Mesothelial cell of epicardium (in vitro differentiated cells): ENCODE results near the gene CCDC171. TPM values are rescaled to one million over a fixed set of nuclear protein-coding genes. Genes with fewer than 3 reads are reported as not detected.
A peak's percentile ranks its signal among the peaks of the same experiment; 100 is the strongest.
"Not testable (repeated sequence)": the region's sequence is repeated elsewhere in the genome, so short reads cannot be mapped to it uniquely, and the experiment has no call there.

Experiments used
- DNase-seq, 2 experiments: peaks; one replicate each; pipeline ENCODE4 v3.0.0; 2021; ENCODE audit warnings: low spot score in 2 of 2; ENCODE audit not compliant: unreplicated experiment in 2 of 2
- H3K27ac Mint-ChIP-seq: 2 replicates; pipeline ENCODE4 v1.8.0; 2021; ENCODE audit warnings: mixed read lengths
- H3K27me3 Mint-ChIP-seq: 2 replicates; pipeline ENCODE4 v1.8.0; 2021; ENCODE audit warnings: low read depth, mixed read lengths
- H3K36me3 Mint-ChIP-seq: 2 replicates; pipeline ENCODE4 v1.8.0; 2021; ENCODE audit warnings: mixed read lengths
- H3K4me1 Mint-ChIP-seq: 2 replicates; pipeline ENCODE4 v1.8.0; 2021; ENCODE audit warnings: mixed read lengths
- H3K4me3 Mint-ChIP-seq: 2 replicates; pipeline ENCODE4 v1.8.0; 2021; ENCODE audit warnings: mild to moderate bottlenecking, moderate library complexity, mixed read lengths
- H3K9me3 Mint-ChIP-seq: 2 replicates; pipeline ENCODE4 v1.8.0; 2021; ENCODE audit warnings: mixed read lengths
- total RNA-seq: library from RNA; stranded (reverse); gene quantifications from 3 replicates; pipeline ENCODE4 v1.2.1, GENCODE V29; 2021
- TF ChIP-seq, protein P1 (sequence below): fragments of 200-600 bp; sonication (generic); IDR thresholded peaks from one replicate; pipeline ENCODE4 v1.5.0; 2021; ENCODE audit warnings: antibody characterized with exemption; ENCODE audit not compliant: unreplicated experiment

Gene CCDC171
- total RNA-seq, 1 donor from 2014 or later: 9.8 TPM

- no peak overlapping the region for H3K4me3 Mint-ChIP-seq
- H3K9me3 Mint-ChIP-seq: no peaks in the 10 kb centered on the region
- H3K27me3 Mint-ChIP-seq: no peaks in the 10 kb centered on the region
- DNase-seq: no peak
- peaks cover 8% of the 10 kb centered on the region for H3K4me1 Mint-ChIP-seq
- H3K27ac Mint-ChIP-seq: no peak overlapping the region
- TF ChIP-seq, protein P1, sequence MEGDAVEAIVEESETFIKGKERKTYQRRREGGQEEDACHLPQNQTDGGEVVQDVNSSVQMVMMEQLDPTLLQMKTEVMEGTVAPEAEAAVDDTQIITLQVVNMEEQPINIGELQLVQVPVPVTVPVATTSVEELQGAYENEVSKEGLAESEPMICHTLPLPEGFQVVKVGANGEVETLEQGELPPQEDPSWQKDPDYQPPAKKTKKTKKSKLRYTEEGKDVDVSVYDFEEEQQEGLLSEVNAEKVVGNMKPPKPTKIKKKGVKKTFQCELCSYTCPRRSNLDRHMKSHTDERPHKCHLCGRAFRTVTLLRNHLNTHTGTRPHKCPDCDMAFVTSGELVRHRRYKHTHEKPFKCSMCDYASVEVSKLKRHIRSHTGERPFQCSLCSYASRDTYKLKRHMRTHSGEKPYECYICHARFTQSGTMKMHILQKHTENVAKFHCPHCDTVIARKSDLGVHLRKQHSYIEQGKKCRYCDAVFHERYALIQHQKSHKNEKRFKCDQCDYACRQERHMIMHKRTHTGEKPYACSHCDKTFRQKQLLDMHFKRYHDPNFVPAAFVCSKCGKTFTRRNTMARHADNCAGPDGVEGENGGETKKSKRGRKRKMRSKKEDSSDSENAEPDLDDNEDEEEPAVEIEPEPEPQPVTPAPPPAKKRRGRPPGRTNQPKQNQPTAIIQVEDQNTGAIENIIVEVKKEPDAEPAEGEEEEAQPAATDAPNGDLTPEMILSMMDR: no peak
- H3K36me3 Mint-ChIP-seq: no peaks in the 10 kb centered on the region
Measured at GRCh38 chr9:15524845-15525455, 27.9 kb upstream of the CCDC171 start.

DNA sequence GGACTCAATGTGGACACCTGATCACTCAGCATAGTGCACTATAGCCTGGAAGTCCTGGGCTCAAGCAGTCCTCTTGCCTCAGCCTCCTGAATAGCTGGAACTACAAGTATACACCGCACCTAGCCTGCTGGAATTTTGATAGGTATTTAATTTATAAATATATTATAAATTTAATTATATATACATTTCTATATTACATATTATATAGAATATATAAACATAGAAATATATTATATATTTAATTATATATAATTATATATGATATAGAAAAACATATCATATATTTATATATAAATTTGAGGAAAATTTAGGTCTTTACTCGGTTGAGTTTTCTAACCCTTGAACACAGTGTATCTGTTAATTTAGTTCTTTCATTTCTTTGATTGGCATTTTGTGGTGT is 26.9 kb upstream of the CCDC171 start:
- Mint-ChIP-seq H3K9me3 (no peaks in the 10 kb centered on the region), H3K36me3 (no peaks in the 10 kb centered on the region), H3K27ac (no peak overlapping the region), H3K4me1 (peaks cover 9% of the 10 kb centered on the region), H3K4me3 (no peak overlapping the region), H3K27me3 (no peaks in the 10 kb centered on the region)
- TF ChIP-seq, protein P1: no peak
- no peak for DNase-seq

- H3K27me3 Mint-ChIP-seq, DNase-seq, H3K4me1 Mint-ChIP-seq, H3K36me3 Mint-ChIP-seq, H3K9me3 Mint-ChIP-seq, H3K4me3 Mint-ChIP-seq, H3K27ac Mint-ChIP-seq: not testable (repeated sequence)
Measured at GRCh38 chr9:15527035-15527434, 25.8 kb upstream of the CCDC171 start.

DNA sequence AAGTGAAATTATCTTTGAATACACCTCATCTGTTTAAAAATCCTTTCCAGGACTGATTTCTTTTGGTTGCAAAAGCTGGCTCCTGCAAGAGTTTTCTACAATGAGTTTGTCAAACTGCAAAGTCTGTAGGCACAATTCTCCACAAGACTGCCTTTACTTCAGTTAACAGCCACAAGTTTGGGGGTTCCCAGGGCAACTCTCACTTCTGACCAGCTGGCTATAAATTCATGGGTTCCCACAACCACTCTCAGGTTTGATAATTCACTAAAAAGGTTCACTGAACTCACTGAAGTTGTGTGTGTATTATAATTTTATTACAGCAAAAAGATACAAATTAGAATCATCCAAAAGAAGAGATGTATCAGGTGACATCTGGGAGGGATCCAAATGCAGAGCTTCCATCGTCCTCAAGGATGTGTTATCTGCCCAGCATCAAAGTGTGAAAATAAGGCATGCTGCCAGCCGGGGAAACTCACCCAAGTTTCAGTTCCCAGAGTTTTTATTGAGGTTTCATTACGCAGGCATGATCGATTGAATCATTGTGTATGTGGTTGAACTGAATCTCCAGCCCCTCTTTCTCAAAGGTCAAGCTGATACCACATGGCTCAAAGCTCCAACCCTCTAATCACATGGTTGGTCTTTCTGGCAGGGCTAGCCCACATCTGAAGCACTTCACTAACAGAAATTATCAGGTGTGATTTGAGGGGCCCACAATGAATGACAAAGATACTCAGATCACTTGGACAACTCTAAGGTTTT is 23.1 kb upstream of the CCDC171 start:
- no peak overlapping the region for H3K27ac Mint-ChIP-seq
- DNase-seq: no peak
- peaks cover 9% of the 10 kb centered on the region for H3K4me1 Mint-ChIP-seq
- H3K4me3 Mint-ChIP-seq: no peak overlapping the region
- no peaks in the 10 kb centered on the region for H3K36me3 Mint-ChIP-seq
- TF ChIP-seq, protein P1: no peak
- no peaks in the 10 kb centered on the region for H3K27me3 Mint-ChIP-seq
- H3K9me3 Mint-ChIP-seq: no peaks in the 10 kb centered on the region

DNA sequence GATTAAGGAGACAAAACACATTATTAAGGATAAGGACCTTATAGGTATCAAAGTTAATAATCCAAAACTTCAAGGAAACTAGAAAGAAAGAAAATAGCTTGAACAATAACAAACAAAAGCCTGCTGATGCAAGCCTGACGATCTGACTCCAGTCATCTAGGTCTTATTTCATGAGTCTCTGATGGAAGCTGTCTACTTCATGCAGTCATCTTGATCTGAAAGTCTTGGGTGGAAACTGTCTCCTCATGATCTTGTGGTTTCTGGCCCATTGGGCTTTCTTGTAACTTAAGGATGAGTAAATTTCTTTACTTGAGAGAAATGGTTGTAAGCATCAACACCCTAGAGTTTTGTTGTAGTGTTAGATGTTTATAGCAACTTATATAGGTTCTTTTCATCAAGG is 21.5 kb upstream of the CCDC171 start:
- DNase-seq: no peak
- Mint-ChIP-seq H3K27me3 (no peaks in the 10 kb centered on the region), H3K9me3 (no peaks in the 10 kb centered on the region), H3K4me1 (peaks cover 6% of the 10 kb centered on the region), H3K4me3 (no peak overlapping the region), H3K27ac (no peak overlapping the region), H3K36me3 (no peaks in the 10 kb centered on the region)
- TF ChIP-seq, protein P1: no peak

- TF ChIP-seq, protein P1: no peak
- Mint-ChIP-seq H3K27ac (peak overlapping the region; percentile 93), H3K9me3 (peaks cover 15% of the 10 kb centered on the region), H3K4me1 (peaks cover 13% of the 10 kb centered on the region), H3K27me3 (no peaks in the 10 kb centered on the region), H3K4me3 (no peak overlapping the region), H3K36me3 (no peaks in the 10 kb centered on the region)
- DNase-seq: no peak
Measured at GRCh38 chr9:15541872-15542271, 11.0 kb upstream of the CCDC171 start.
